GM12878 (cell line): ENCODE data around the gene CDH16. TPM values are rescaled to one million over a fixed set of nuclear protein-coding genes. Genes with fewer than 3 reads are reported as not detected.
A peak's percentile ranks its signal among the peaks of the same experiment; 100 is the strongest.

Experiments
- ATAC-seq: fragments of 200-7000 bp; cut with Tn5 transposase; 3 replicates; pipeline ENCODE4 v1.9.1; 2020; ENCODE audit warnings: mild to moderate bottlenecking, moderate library complexity
- BruUV-seq: library from RNA; stranded (reverse); fragments of 400-500 nt; replicated peaks from 2 replicates; lab custom pipeline; 2021; lab: Mats Ljungman, UMichigan
- CTCF ChIA-PET: fragments of 300-600 bp; sonication (Branson Sonifier 250); formaldehyde crosslinking; extraction: SDS; loops from one replicate; lab custom pipeline; 2021; ENCODE audit warnings: inconsistent platforms; lab: Yijun Ruan, JAX
- POLR2A ChIA-PET: fragments of 350-600 bp; formaldehyde crosslinking; extraction: SDS; loops from one replicate; lab custom pipeline; 2021; ENCODE audit warnings: inconsistent platforms; lab: Charles Lee
- RAD21 ChIA-PET: fragments of 300-600 bp; sonication (Branson Sonifier 250); formaldehyde crosslinking; loops from one replicate; lab custom pipeline; 2023; ENCODE audit warnings: antibody characterized with exemption; ENCODE audit not compliant: unreplicated experiment; lab: Charles Lee
- SMC1A ChIA-PET: fragments of 300-600 bp; sonication (Branson Sonifier 250); formaldehyde crosslinking; loops from one replicate; lab custom pipeline; 2023; ENCODE audit not compliant: unreplicated experiment, uncharacterized antibody; lab: Charles Lee
- DNase-seq: peaks from one replicate; pipeline ENCODE4 v3.0.0-alpha.2; 2011; ENCODE audit warnings: low read depth, low spot score
- FAIRE-seq: peaks from 3 replicates; lab custom pipeline; 2011; peaks lifted over from hg19 to GRCh38; lab: Jason Lieb, UNC
- H2AFZ ChIP-seq: 2 replicates; pipeline ENCODE4 v1.6.0; 2011; ENCODE audit warnings: low read depth, low read length, control low read depth; ENCODE audit not compliant: control insufficient read depth
- H3K27ac ChIP-seq: 2 replicates; pipeline ENCODE4 v1.5.1; 2011; ENCODE audit warnings: control low read depth; ENCODE audit not compliant: control insufficient read depth, insufficient read depth
- H3K27me3 ChIP-seq, 2 experiments: replicated peaks in 1 of 2; 2 replicates each; pipeline versions ENCODE4 v1.6.0 to v1.6.1; 2011; ENCODE audit warnings: low read length in 1 of 2; ENCODE audit not compliant: control insufficient read depth in 2 of 2, insufficient read depth in 2 of 2
- H3K36me3 ChIP-seq, 2 experiments: 2 replicates each; pipeline ENCODE4 v1.5.1; 2011; ENCODE audit warnings: low read length in 1 of 2; ENCODE audit not compliant: control insufficient read depth in 2 of 2, insufficient read depth in 2 of 2
- H3K4me1 ChIP-seq: 2 replicates; pipeline ENCODE4 v1.6.1; 2011; ENCODE audit warnings: mild to moderate bottlenecking, low read length, moderate library complexity, mixed read lengths; ENCODE audit not compliant: control insufficient read depth, insufficient read depth
- H3K4me2 ChIP-seq: 2 replicates; pipeline ENCODE4 v1.6.0; 2011; ENCODE audit warnings: control low read depth; ENCODE audit not compliant: control insufficient read depth, insufficient read depth
- H3K4me3 ChIP-seq: fragments of 200-600 bp; sonication (generic); 2 replicates; pipeline ENCODE4 v1.5.1; 2016
- H3K79me2 ChIP-seq: 2 replicates; pipeline ENCODE4 v1.6.0; 2011; ENCODE audit warnings: low read length; ENCODE audit not compliant: control insufficient read depth, insufficient read depth
- H3K9ac ChIP-seq: 2 replicates; pipeline ENCODE4 v1.8.0; 2011; ENCODE audit warnings: low read length, control low read depth, mixed read lengths; ENCODE audit not compliant: control insufficient read depth, insufficient read depth
- H3K9me3 ChIP-seq: replicated peaks from 3 replicates; pipeline ENCODE4 v1.5.1; 2011; ENCODE audit warnings: mild to moderate bottlenecking, low read length; ENCODE audit not compliant: control insufficient read depth, insufficient read depth
- H4K20me1 ChIP-seq: 2 replicates; pipeline ENCODE4 v1.6.0; 2011; ENCODE audit not compliant: control insufficient read depth, insufficient read depth
- ASH2L ChIP-seq: fragments of 300-600, 200-600 bp; sonication (generic); IDR thresholded peaks from 2 replicates; pipeline ENCODE4 v1.6.1; 2017; ENCODE audit warnings: low read depth, mild to moderate bottlenecking, borderline replicate concordance
- CBX3 ChIP-seq: fragments of 200-600 bp; sonication (generic); IDR thresholded peaks from 2 replicates; pipeline ENCODE4 v1.6.1; 2016; ENCODE audit warnings: low read depth, borderline replicate concordance
- CHD4 ChIP-seq: fragments of 200-600 bp; sonication (generic); IDR thresholded peaks from 2 replicates; pipeline ENCODE4 v1.6.1; 2016; ENCODE audit warnings: mild to moderate bottlenecking
- E2F4 ChIP-seq: IDR thresholded peaks from 2 replicates; pipeline ENCODE4 v1.6.1; 2012; ENCODE audit warnings: low read depth, low read length, improper control_type of control experiment
- FOXK2 ChIP-seq: fragments of 450-650 bp; IDR thresholded peaks from 2 replicates; pipeline ENCODE4 v1.6.1; 2017; ENCODE audit warnings: mild to moderate bottlenecking, moderate library complexity
- HDAC2 ChIP-seq: fragments of 200-600 bp; sonication (generic); IDR thresholded peaks from 2 replicates; pipeline ENCODE4 v1.6.1; 2017
- IRF3 ChIP-seq: fragments of 450-650 bp; IDR thresholded peaks from 2 replicates; pipeline ENCODE4 v1.6.1; 2014; ENCODE audit warnings: mild to moderate bottlenecking
- KLF5 ChIP-seq: fragments of 450-650 bp; IDR thresholded peaks from 2 replicates; pipeline ENCODE4 v1.6.1; 2014; ENCODE audit warnings: mild to moderate bottlenecking; ENCODE audit not compliant: partially characterized antibody
- MEF2A ChIP-seq: IDR thresholded peaks from 2 replicates; pipeline ENCODE4 v1.6.1; 2011; ENCODE audit warnings: low read depth, mild to moderate bottlenecking, low read length, moderate library complexity; ENCODE audit not compliant: insufficient read depth
- MTA2 ChIP-seq: fragments of 450-650 bp; IDR thresholded peaks from 2 replicates; pipeline ENCODE4 v1.6.1; 2016; ENCODE audit warnings: low read depth, mild to moderate bottlenecking, moderate library complexity
- NFYB ChIP-seq: IDR thresholded peaks from 2 replicates; pipeline ENCODE4 v1.6.1; 2011; ENCODE audit warnings: low read depth, mild to moderate bottlenecking, low read length, improper control_type of control experiment, moderate library complexity; ENCODE audit not compliant: insufficient read depth
- RAD21 ChIP-seq: IDR thresholded peaks from 2 replicates; pipeline ENCODE4 v1.6.1; 2011; ENCODE audit warnings: mild to moderate bottlenecking, low read depth, low read length, moderate library complexity; ENCODE audit not compliant: insufficient read depth
- RCOR1 ChIP-seq: conservative IDR thresholded peaks from 2 replicates; pipeline ENCODE4 v1.6.1; 2012; ENCODE audit warnings: low read depth, low read length, improper control_type of control experiment
- SMAD1 ChIP-seq: fragments of 450-650 bp; IDR thresholded peaks from 2 replicates; pipeline ENCODE4 v1.6.1; 2018; ENCODE audit warnings: mild to moderate bottlenecking, low read depth; ENCODE audit not compliant: partially characterized antibody
- TARDBP ChIP-seq: IDR thresholded peaks from 2 replicates; pipeline ENCODE4 v1.6.1; 2016; ENCODE audit warnings: borderline replicate concordance
- ZNF217 ChIP-seq: fragments of 450-650 bp; IDR thresholded peaks from 2 replicates; pipeline ENCODE4 v1.6.1; 2017; ENCODE audit warnings: antibody characterized with exemption, mild to moderate bottlenecking
- ZZZ3 ChIP-seq: IDR thresholded peaks from 2 replicates; pipeline ENCODE4 v1.6.1; 2011; ENCODE audit warnings: low read depth; ENCODE audit not compliant: control insufficient read depth, insufficient read length
- WGBS: methylation state at CpG from one replicate; pipeline ENCODE4 v1.1.6; 2016; ENCODE audit warnings: low lambda C conversion rate; ENCODE audit not compliant: insufficient replicate concordance, insufficient coverage; ENCODE audit errors: missing lambda C conversion rate; 5-methylcytosine and 5-hydroxymethylcytosine counted together
- in situ Hi-C: fragments of 300-500 bp; cut with MboI; formaldehyde crosslinking; loops from 9 replicates; pipeline ENCODE4 v1.14.3; 2018; ENCODE audit warnings: mixed read lengths
- intact Hi-C: fragments of 100-400 bp; cut with micrococcal nuclease; formaldehyde crosslinking; loops from one replicate; pipeline ENCODE4 v1.14.2; 2022; ENCODE audit not compliant: unreplicated experiment
- polyA plus RNA-seq, 11 experiments: library from polyadenylated mRNA; depleted of rRNA in 4 of 11; unstranded in 6 of 11; stranded (reverse) in 5 of 11; fragments of >200 nt; fragmentation: Nextera tagmentation in 4 of 11; fragmentation: Illumina TruSeq in 1 of 11; extraction: Ambion mirVana in 4 of 11; extraction: Trizol in 1 of 11; gene quantifications; 1 replicate in 1 of 11; 2 replicates in 10 of 11; pipeline versions ENCODE4 v1.2.1 to v1.2.3, GENCODE V29; 2011 to 2016; ENCODE audit warnings: inconsistent platforms in 2 of 11, missing spikeins in 2 of 11, low read depth in 1 of 11
- total RNA-seq, 4 experiments: library from RNA; depleted of rRNA in 3 of 4; stranded (reverse); fragments of >200 nt in 3 of 4; fragmentation: Illumina TruSeq in 1 of 4; extraction: Trizol in 1 of 4; gene quantifications; 2 replicates each; pipeline versions ENCODE4 v1.2.1 to v1.2.3, GENCODE V29; 2013 to 2021

The CDH16 gene
- total and polyA plus RNA-seq, 10 of the 15 experiments (the other 5 are each of a cell fraction or from before 2014, with no cell fraction given): 0.05 TPM; not detected in 9

GRCh38 chr16:66961914-66962313 is 43.2 kb upstream of the CDH16 start:
- Histone ChIP-seq H3K9me3 (no peaks in the 10 kb centered on the region), H3K9ac (no peak overlapping the region), H4K20me1 (no peaks in the 10 kb centered on the region), H3K4me3 (no peak overlapping the region; the same call in 1 of the 2 replicates), H2AFZ (peak overlapping the region; percentile 69), H3K27ac (no peak overlapping the region), H3K79me2 (no peaks in the 10 kb centered on the region), H3K27me3 (no peaks in the 10 kb centered on the region), H3K4me1 (peaks cover 11% of the 10 kb centered on the region), H3K4me2 (0 out of 2 replicates have a peak overlapping the region, but pooled peaks have one; percentile 1), H3K36me3 (no peaks in the 10 kb centered on the region)
- RAD21 ChIA-PET: interaction anchor here (0.6 to 1.2 kb wide), 2 partner anchors 11 to 193 kb away, joined by 3 read pairs; no protein-coding TSS in a partner anchor
- 19% methylated on average over 5 of the region's 5 CpGs for WGBS
- in situ Hi-C loops (no loop called here), intact Hi-C loops (no loop called here)
- no TSS peak for BruUV-seq
- DNase-seq (no peak), FAIRE-seq (no peak), ATAC-seq (peak; percentile 14; the same call in 1 of the 3 replicates)
- POLR2A ChIA-PET: no interaction called here
- CTCF ChIA-PET: interaction anchor here (1.1 to 1.6 kb wide), 7 partner anchors 9 to 450 kb away, joined by 3 to 7 read pairs (median 3); partner anchors contain the start of gene B3GNT9
- SMC1A ChIA-PET: interaction anchor here (1.5 to 1.6 kb wide), 2 partner anchors 9 to 140 kb away, joined by 3 read pairs; no protein-coding TSS in a partner anchor
- TF ChIP-seq ZNF217: no peak
- no peak for TF ChIP-seq TARDBP
- no peak for TF ChIP-seq FOXK2
- no peak for TF ChIP-seq MEF2A
- TF ChIP-seq CHD4: no peak
- no peak for TF ChIP-seq E2F4
- no peak for TF ChIP-seq ASH2L
- TF ChIP-seq CBX3: no peak
- TF ChIP-seq MTA2: no peak
- no peak for TF ChIP-seq IRF3
- no peak for TF ChIP-seq NFYB
- TF ChIP-seq KLF5: no peak
- no peak for TF ChIP-seq RAD21
- TF ChIP-seq SMAD1: no peak
- TF ChIP-seq ZZZ3: no peak
- no peak for TF ChIP-seq HDAC2
- TF ChIP-seq RCOR1: no peak
